Activated gamma-delta T cell treated with Interleukin-2 at 50 U/mL for 16 hours (primary cell): ENCODE data around the gene PDE6B.
"Not testable (repeated sequence)": the region's sequence is repeated elsewhere in the genome, so short reads cannot be mapped to it uniquely, and the experiment has no call there.

Experiments used
- DNase-seq: peaks from one replicate; pipeline ENCODE4 v3.0.0-alpha.2; 2020

The PDE6B gene

DNA sequence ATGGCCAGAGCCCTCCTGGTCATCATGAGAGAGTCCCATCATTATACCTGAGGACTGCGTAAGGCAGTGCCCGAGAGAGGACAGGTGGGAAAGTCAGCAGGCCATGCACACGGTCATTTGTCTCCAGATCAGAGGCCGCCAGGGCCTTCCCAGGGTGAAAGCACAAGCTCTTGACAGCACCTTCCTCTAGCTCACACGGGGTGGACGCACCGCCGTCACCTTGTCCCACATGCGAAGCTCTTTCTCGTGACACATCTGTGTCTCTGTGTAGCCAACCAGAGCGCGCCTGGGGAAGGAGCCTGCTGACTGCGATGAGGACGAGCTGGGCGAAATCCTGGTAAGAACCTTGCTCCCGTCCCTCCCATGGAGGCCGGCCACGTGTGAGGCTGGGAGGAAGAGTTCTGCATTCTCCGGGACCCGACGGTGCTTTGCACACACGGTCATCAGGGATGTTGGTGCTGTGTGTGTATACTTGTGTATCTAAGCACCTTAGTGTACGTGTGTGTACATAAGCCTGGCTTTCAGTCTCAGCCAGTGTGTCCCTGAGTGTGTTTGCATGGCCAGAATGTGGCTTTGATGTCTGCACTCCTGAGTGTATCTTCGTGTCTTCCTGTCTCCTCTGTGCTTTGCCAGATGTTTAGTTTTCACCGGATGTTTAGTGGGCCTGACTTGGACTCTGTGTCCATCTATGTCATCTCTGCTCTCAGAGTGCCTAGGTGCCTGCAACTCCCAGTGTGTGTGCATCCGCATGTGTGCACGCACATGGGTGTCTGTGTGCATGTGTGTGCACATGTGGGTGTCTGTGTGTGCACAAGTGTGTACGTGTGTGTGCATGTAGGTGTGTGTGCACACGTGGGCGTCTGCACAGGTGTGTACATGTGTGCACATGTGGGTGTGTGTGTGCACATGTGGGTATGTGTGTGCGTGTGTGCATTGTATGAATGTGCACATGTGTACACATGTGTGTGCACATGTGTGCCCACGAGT lies 33.6 kb downstream of the PDE6B start:
- no peak for DNase-seq

DNA sequence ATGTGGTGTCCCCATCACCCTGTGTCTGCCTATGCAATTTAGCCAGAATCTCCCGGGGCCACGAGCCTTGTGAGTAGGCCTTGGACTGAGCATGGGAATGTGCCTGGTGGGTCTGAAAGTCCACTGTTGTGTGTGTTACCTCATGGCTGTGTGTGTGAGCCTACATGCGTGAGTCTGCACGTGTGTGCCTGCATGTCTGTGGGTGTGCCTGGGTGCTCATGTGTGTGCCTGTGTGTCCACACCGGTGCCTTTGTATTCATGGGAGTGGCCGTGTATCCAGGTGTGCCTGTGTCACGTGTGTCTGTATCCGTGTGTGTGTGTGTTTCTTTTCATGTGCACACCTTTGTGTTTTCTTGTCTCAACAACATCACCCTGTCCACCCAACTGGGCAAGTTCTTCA lies 34.5 kb downstream of the PDE6B start:
- DNase-seq: no peak

DNA sequence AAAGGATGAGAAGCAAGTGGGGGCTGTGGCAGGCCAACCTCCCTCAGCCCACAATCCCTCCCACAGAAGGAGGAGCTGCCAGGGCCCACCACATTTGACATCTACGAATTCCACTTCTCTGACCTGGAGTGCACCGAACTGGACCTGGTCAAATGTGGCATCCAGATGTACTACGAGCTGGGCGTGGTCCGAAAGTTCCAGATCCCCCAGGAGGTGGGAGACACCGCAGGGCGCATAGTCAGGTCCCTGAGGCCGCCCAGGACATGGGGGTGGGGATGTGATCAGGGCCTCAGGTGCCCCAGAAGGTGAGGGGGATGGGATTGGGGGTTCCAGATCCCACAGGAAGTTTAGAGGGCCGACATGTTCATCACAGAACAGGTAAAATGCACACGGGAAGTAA lies 35.0 kb downstream of the PDE6B start:
- no peak for DNase-seq

DNA sequence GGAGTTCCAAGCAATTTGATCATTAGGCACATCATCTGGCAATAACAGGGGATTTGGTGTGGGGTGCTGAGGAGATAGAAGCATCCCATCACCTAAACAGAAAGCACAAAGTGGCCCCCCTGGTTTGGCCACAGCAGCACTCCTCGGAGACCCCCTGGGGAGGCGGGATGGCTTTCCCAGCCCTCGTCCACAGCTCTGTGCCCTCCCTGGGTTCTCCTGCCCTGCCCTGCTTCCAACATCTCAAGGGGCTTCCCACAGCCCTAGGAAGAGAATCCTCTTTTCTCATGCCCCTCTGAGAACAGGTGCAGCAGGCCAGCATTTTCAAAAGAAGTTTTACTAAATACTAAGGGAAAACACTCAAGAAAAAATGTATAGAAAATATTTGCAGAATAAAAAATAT lies 35.9 kb downstream of the PDE6B start:
- no peak for DNase-seq

DNA sequence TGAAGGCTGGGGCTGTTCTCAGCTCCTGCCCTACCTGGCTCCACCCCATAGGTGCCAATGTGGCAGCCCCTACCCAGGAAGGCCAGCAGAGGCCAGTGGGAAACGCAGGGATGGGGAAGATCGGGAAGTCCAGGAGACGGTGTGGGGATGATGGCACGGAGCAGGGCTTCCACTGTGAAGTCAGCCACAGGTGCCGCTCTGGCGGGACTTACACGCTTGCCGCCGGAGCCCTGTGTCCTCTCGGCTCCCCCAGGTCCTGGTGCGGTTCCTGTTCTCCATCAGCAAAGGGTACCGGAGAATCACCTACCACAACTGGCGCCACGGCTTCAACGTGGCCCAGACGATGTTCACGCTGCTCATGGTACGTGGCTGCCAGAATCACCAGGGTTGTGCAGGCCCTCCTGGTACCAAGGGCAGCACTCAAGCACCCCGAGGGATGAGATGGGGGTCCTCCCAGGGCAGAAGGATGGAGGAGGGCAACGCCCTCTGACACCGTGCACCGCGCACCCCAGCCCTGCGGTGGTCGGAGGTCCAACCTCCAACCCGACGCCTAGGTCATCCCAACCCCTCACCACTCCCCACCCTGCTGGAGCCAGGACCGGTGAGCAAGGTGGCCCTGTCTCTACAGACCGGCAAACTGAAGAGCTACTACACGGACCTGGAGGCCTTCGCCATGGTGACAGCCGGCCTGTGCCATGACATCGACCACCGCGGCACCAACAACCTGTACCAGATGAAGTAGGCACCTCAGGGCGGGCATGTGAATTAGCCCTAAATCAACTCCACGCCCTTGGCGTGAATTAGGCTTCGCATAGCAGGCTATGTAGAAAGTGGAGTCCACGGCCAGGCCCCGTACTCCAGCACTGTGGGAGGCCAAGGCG lies 36.7 kb downstream of the PDE6B start:
- no peak for DNase-seq

DNA sequence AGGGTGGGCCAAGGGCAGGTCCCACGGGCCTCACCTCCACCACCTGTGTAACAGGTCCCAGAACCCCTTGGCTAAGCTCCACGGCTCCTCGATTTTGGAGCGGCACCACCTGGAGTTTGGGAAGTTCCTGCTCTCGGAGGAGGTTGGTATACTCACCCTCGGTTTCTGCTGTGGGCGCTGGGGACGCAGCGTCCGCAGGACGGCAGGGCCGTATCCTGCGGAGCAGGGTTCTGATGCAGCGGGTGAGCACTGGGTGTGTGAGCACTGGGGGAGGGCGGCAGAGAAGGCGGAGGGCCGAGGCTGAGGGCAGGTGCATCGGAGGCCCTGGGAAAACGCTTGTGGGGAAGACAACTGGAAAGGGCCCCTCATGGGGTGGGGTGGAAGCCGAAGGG lies 37.7 kb downstream of the PDE6B start:
- DNase-seq: no peak

DNA sequence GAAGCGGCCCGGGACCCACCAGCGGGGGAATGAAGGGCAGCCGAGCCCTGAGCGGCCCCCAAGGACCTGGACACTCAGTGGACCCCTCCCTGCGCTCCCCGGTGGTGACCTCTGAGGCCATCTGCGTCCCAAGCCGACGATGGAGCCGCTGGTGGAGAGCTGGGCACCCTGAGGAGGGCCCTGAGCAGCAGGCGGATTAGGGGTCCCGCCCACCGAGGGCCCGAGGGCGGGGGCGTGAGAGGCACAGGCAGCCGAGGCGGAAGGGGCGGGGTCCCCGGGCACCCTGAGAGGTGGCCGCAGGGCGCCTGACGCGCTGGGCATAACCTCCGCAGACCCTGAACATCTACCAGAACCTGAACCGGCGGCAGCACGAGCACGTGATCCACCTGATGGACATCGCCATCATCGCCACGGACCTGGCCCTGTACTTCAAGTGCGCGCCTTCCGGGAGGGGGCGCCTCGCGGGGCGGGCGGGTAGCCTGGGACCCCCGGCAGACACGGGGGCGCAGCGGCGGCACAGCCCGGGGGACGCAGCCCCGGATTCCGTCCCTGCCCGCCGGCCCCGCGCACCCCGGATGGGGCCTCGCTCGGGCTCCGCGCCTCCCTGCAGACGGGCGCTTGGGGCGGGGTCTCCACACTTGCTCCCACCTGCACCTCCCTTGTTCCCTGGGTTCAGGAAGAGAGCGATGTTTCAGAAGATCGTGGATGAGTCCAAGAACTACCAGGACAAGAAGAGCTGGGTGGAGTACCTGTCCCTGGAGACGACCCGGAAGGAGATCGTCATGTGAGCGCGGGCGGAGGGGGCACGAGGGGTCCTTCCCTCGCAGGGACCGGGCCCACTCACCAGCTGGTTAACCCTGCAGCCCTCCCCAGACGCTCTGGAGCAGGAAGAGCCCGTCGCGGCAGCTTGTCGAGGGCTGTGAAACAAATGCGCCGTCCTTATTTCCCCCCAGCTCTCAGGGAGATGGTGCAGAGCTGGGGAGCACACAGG lies 38.4 kb downstream of the PDE6B start:
- DNase-seq: peak; percentile 81

DNA sequence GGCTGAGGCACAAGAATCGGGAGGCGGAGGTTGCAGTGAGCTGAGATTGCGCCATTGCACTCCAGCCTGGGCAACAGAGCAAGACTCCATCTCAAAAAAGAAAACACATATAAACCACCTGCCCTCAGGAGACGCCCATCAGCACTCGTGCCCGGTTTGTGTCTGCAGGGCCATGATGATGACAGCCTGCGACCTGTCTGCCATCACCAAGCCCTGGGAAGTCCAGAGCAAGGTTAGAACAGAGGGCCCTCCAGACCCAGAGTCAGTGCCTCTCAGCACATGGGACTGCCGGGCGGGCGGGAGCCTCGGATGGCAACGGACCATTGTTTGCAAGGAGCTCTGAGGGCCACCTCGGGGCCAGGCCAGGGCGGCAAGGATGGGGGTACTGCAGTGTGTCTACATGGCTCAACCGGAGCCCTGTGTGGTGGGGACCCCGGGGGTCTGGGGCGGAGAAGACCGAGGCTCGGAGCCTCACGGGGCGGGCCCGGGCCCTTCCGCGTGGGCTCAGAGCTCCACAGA lies 39.4 kb downstream of the PDE6B start:
- no peak for DNase-seq

DNA sequence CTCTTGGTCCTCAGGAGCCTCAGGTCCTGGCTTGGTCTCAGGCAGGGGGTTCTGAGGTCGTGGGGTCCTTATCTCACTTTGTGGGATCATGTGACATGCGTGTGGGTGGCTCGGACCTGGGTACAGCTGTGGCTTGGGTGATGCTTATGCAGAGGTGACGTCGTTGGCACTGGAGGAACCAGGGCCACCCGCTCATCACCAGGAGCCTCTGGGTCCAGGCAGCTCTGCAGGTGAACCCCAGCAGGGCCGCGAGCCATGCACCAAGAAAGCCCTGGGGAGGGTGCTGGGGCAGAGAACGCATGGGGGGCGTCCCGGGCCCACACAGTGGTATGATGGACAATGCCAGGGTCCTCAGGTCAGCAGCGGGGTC lies 40.0 kb downstream of the PDE6B start:
- DNase-seq: no peak

DNA sequence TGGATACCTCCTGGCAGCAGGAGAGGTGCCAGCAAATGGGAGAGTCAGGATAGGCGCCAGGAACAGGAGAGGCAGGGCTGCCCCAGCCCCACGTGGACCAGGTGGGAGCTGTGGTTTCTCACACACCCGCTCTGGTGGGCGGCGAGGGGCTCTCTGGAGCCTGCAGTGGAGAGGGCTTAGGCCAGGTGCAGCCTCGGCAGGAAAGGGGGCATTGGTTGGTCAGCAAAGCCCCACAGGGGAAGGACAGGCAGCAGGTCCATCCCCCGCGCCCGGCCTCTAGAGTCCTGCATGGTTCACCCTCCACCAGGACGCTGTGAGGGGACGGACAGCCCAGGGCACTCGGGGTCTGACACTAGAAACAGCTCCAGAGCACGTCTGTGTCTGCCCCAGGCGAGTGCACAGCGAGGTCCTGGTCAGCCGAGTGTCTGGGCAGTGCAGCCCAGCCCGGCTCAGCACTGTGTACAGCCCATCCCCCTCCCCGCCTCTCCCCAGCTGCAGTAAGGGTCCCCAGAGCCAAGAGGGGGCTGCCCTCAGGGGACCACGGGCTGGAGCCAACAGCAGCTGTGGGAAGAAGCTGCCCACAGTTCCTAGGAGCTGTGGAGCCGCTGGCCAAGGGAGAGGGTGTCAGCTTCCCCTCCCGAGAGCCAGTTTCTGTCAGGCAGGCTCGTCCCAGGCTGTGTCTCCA lies 40.5 kb downstream of the PDE6B start:
- no peak for DNase-seq

DNA sequence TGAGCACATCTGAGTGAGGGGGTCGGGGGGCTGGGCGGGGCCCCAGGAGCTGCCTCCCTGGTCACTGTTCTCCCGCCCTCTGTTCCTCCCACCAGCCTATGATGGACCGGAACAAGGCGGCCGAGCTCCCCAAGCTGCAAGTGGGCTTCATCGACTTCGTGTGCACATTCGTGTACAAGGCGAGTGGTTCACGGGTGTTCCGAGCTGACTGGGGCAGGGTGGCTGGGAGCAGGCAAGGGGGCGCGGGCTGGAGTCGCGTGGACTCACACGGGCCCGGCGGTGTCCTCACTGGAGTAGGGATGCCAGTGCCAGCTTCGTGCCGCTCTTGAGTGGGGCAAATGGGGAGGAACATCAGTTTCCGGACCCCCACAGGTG lies 41.0 kb downstream of the PDE6B start:
- DNase-seq: no peak

DNA sequence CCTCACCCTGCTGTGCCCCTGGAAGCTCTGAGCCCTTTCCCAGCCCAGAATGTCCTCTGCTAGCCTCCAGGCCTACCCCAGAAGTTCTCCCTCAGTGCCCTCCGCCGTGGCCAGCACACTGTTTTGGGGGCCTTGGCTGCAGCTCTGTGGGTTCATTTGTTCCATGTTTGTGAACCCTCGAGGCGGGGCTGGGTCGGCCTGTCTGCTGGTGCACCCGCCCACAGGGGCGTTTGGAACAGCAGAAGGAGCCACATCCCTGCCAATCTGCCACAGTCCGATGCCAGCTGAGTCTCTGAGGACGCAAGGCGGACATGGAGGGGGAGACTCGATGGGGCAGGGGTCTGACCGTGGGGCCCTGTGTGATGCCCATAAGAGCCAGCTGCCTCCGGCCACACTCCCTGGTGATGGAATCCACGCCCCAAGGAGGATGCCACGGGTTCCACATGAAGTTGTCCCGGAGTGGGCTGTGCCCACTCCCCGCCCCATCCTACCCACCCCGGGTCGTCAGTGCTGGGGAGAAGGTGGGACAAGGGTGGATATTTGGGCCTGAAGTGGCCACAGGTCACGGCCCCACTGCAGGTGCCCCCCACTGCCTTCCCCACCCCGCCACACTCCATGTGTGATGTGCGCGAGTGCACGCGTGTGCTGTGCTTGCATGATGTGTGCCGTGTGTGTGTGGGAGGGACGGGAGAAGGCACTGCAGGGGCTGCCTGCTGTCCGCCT lies 41.6 kb downstream of the PDE6B start:
- no peak for DNase-seq

DNA sequence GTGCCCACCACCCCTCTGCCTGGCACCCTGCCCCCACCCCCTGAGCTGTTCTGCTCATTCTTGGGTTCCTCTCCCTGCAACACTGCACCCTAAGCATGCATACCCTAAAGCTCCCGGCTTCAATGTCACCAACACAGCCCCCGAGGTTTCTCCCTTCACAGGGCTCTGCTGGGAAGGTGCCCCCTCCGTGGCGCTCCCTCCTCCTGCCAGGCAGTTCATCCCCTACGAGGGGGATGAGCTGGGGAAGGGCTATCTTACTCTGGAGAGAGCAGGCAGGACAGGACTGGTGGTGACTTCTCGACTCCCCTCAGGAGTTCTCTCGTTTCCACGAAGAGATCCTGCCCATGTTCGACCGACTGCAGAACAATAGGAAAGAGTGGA lies 42.2 kb downstream of the PDE6B start:
- DNase-seq: no peak

DNA sequence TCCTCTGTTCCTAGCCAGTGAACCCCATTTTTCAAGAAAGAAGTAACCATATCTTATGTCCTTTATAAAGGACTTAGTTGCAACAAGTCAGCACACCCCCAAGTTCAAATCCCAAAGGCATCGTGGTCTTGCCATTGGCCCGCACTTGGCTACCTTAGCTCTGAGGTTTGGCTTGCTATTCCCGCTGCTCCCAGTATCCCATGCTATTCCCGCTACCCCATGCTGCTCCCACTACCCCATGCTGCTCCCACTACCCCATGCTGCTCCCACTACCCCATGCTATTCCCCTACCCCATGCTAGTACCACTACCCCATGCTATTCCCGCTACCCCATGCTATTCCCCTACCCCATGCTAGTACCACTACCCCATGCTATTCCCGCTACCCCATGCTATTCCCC lies 42.8 kb downstream of the PDE6B start:
- not testable (repeated sequence) for DNase-seq

DNA sequence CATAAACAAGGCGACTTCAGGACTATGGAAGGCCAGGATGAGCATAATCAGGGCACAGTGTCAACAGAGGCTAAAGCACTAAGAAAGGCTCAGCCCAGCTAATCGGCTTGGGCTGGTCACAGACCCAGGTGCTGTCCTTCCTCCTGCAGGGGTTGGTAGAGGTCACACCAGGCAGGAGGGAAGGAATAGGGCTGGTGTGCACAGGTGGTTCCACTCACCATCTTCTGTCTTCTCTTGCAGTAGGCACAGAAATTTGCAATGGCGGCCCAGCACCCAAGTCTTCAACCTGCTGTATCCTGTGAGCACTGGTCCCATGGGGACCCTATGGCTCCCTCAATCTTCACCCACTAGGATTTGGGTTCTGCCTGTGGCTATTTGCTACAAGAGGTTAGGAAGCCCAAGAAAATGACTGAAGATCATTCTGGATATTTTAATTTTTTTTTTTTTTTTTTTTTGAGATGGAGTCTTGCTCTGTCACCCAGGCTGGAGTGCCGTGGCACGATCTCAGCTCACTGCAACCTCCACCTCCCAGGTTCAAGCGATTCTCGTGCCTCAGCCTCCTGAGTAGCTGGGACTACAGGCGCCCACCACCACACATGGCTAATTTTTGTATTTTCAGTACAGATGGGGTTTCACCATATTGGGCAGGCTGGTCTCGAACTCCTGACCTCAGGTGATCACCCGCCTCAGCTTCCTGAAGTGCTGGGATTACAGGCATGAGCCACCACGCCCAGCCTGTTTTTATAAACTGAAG lies 44.6 kb downstream of the PDE6B start:
- not testable (repeated sequence) for DNase-seq

DNA sequence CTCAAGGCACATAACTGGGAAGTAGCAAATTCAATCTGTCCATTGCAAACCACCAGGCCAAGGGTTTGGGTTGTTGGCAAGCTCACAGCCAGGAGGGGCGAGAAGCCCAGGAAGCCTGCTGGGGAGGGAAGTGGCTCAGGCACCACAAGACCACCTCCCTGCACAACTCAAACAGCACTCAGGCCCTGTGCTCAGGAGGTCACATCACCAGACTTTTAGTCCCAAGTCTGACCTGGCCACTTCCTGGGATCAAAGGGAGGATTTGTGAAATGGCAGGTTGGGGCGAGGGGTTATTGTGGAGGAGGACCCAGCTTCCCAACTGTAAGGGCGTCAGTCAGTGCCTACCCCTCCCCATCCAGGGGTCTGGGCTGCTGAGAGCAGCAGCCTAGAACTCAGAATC lies 46.4 kb downstream of the PDE6B start:
- DNase-seq: no peak

DNA sequence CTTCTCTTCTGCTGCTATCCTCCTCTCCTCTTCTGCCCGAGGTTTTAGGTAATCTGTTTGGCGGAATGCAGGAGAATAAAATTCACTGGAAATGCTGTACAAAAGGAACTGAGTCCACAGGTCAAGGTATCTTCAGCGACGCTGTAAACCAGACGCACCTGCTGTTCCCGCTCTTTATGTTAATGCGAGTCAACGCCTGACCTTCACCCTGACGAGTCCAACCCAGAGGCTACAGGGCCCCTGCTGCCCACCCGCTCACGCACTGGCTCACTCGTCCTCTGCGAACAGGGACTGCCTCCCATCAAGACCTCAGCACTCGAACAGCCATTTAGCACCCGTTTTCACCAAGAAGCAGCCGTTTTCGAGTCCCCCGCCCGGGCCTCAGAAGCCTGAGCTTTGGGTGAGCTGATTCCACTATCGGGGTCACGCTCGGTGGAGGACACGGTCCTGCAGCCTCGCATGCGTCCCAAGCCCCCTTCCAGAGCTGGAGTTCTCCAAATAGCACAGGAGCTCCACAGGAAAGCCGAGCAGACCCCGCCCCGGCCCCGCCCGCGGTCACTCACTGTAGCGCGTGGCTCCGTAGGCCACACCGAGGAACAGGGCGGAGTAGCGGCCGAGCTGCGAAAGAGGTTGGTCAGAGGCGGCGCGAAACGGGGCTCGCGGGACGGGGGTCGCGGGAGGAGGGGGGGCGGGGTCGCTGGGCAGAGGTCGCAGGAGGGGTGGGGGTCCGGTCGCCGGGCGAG lies 48.1 kb downstream of the PDE6B start:
- DNase-seq: no peak

DNA sequence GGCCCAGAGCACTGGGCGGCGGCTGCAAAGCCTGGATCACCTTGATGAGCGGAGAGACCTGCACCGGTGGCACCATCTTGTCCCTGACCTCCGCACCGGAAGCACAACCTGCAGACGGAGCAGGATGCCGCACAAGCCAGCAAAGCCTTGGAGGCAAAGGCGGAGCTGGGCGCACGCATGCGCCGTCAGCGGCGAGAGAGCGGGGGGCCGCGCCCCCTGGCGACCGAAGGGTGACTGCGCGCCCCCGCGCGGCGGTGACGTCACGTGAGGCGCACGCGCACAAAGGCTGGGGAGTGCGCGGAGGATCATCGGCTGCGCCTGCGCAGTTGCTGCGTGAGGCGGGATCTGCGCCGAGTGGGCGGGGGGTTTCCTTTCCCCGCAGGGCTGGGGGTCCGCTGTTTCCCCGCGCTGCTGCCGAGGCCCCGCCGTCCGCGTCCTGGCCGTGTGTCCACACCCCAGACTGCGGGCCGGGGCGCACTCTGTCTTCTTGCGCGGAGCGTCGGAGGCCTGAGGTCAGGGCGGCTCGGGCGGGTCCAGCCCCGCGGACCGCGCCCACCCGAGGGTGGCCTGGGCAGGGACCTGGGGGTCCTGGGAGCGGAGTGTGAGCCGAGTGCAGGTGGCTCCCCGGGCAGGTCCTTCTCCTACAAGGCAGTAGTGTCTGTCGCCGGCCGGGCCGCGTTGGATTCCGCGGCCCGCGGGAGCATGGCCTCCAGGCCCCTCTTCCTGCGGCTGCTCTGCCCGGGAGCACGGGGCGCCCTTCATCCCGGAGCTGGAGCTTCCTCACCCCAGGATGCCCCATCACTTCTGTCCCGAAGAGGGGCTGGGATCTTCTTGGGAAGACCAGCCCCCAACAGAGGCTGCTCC lies 49.0 kb downstream of the PDE6B start, which contains the start of the genes ATP5ME and MYL5:
Gene ATP5ME (minus strand): TSS at position 105 of the 864 bp plus-strand sequence. CDS start 29 bp downstream, at position 76.
Gene MYL5 (plus strand): TSS at position 371 of the 864 bp plus-strand sequence. CDS start 3,485 bp downstream, outside the sequence.
- DNase-seq: peak; percentile 96
